Measurements from ENCODE around the gene GPR17.

GPR17 gene

DNA sequence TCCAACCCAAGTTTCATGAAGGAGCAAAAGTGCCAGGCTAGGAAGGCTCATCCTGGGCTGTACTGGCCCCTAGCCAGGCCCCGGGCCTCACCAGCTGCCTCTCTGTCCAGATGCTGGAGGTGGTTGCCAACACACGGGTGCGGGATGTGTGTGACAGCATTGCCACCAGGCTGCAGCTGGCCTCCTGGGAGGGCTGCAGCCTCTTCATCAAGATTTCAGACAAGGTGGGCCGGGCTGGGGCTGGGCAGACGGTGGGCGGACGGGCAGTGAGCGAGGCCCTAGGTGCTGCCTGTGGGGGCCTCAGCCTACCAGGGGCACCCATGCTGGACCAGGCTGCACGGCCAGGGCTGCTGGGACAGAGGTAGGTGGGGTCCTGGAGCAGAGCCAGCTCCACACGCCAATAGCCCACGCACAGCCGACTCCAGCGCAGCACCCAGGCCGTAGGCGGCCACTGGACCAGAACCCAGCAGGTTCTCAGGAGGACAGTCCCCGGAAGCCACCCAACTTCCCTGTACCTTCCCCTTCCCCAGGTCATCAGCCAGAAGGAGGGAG, 11.8 kb upstream of the GPR17 start (continued):
- TF ChIP-seq, protein P1, sequence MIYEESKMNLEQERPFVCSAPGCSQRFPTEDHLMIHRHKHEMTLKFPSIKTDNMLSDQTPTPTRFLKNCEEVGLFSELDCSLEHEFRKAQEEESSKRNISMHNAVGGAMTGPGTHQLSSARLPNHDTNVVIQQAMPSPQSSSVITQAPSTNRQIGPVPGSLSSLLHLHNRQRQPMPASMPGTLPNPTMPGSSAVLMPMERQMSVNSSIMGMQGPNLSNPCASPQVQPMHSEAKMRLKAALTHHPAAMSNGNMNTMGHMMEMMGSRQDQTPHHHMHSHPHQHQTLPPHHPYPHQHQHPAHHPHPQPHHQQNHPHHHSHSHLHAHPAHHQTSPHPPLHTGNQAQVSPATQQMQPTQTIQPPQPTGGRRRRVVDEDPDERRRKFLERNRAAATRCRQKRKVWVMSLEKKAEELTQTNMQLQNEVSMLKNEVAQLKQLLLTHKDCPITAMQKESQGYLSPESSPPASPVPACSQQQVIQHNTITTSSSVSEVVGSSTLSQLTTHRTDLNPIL (CRISPR knock-in tag; IDR thresholded peaks at IDR 0.05; ENCODE audit: low read depth) = no peak
- TF ChIP-seq TOX (CRISPR knock-in tag; IDR thresholded peaks at IDR 0.05; ENCODE audit: borderline replicate concordance) = no peak
- no peak for TF ChIP-seq ZNF565 (CRISPR knock-in tag; conservative IDR thresholded peaks at IDR 0.05; ENCODE audit: low read depth)

DNA sequence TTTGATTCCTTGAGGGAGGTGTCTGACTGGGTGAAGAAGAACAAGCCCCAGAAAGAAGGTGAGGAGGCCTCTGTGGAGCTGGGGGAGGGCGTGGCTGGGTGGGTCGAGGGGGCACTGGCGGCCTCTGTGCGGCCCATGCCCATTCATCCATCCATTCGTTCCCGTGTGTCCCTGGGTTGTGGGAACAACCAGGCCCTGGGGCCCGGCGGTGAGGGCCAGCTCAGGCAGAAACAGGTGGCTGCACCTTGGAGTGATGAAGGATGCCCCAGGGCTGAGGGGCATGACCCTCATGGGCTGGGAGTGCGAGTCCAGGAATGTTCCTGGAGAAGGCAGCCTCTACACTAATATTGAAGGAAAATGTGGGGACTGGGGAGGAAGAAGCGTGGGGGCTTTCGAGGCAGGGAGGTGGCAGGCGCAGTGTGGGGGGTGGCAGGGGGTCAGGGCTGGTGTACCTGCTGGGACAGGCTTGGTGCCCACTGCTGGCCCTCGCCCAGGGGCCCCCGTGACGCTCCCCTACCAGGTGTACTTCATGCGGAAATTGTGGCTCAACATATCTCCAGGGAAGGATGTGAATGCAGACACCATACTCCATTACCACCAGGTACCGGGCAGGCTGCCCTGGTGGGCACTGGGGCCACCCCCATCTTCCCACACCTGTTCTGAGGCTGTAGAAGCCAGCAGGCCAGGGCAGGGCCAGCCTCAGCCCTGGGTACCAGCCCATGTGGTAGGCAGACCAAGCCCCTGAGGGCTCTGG, 11.2 kb upstream of the GPR17 start:
- ATAC-seq = no peak
- no peak for TF ChIP-seq PPARA (CRISPR knock-in tag; IDR thresholded peaks at IDR 0.05; ENCODE audit: borderline replicate concordance)
- no peak for TF ChIP-seq BACH2 (CRISPR knock-in tag; IDR thresholded peaks at IDR 0.05; ENCODE audit: borderline replicate concordance)
- TF ChIP-seq ZNF8 (CRISPR knock-in tag; IDR thresholded peaks at IDR 0.05) = no peak
- TF ChIP-seq SNAI2 (CRISPR knock-in tag; IDR thresholded peaks at IDR 0.05) = no peak
- TF ChIP-seq ZFP30 (CRISPR knock-in tag; IDR thresholded peaks at IDR 0.05) = no peak
- TF ChIP-seq, protein P2, sequence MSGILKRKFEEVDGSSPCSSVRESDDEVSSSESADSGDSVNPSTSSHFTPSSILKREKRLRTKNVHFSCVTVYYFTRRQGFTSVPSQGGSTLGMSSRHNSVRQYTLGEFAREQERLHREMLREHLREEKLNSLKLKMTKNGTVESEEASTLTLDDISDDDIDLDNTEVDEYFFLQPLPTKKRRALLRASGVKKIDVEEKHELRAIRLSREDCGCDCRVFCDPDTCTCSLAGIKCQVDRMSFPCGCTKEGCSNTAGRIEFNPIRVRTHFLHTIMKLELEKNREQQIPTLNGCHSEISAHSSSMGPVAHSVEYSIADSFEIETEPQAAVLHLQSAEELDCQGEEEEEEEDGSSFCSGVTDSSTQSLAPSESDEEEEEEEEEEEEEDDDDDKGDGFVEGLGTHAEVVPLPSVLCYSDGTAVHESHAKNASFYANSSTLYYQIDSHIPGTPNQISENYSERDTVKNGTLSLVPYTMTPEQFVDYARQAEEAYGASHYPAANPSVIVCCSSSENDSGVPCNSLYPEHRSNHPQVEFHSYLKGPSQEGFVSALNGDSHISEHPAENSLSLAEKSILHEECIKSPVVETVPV (CRISPR knock-in tag; IDR thresholded peaks at IDR 0.05) = no peak
- TF ChIP-seq OSR1 (CRISPR knock-in tag; IDR thresholded peaks at IDR 0.05) = no peak
- no peak for TF ChIP-seq ARNTL (CRISPR knock-in tag; IDR thresholded peaks at IDR 0.05; ENCODE audit: borderline replicate concordance, low read depth)
- TF ChIP-seq ISL1 (CRISPR knock-in tag; IDR thresholded peaks at IDR 0.05) = no peak
- TF ChIP-seq ESRRG (CRISPR knock-in tag; IDR thresholded peaks at IDR 0.05) = no peak
- no peak for TF ChIP-seq CSDC2 (CRISPR knock-in tag; IDR thresholded peaks at IDR 0.05)
- TF ChIP-seq, protein P1 (CRISPR knock-in tag; IDR thresholded peaks at IDR 0.05; ENCODE audit: low read depth) = no peak
- TF ChIP-seq, protein P3, sequence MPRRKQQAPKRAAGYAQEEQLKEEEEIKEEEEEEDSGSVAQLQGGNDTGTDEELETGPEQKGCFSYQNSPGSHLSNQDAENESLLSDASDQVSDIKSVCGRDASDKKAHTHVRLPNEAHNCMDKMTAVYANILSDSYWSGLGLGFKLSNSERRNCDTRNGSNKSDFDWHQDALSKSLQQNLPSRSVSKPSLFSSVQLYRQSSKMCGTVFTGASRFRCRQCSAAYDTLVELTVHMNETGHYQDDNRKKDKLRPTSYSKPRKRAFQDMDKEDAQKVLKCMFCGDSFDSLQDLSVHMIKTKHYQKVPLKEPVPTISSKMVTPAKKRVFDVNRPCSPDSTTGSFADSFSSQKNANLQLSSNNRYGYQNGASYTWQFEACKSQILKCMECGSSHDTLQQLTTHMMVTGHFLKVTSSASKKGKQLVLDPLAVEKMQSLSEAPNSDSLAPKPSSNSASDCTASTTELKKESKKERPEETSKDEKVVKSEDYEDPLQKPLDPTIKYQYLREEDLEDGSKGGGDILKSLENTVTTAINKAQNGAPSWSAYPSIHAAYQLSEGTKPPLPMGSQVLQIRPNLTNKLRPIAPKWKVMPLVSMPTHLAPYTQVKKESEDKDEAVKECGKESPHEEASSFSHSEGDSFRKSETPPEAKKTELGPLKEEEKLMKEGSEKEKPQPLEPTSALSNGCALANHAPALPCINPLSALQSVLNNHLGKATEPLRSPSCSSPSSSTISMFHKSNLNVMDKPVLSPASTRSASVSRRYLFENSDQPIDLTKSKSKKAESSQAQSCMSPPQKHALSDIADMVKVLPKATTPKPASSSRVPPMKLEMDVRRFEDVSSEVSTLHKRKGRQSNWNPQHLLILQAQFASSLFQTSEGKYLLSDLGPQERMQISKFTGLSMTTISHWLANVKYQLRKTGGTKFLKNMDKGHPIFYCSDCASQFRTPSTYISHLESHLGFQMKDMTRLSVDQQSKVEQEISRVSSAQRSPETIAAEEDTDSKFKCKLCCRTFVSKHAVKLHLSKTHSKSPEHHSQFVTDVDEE (CRISPR knock-in tag; IDR thresholded peaks at IDR 0.05) = no peak
- TF ChIP-seq ZNF70 (CRISPR knock-in tag; IDR thresholded peaks at IDR 0.05) = no peak
- TF ChIP-seq TOX (CRISPR knock-in tag; IDR thresholded peaks at IDR 0.05; ENCODE audit: borderline replicate concordance) = no peak
- TF ChIP-seq, protein P4, sequence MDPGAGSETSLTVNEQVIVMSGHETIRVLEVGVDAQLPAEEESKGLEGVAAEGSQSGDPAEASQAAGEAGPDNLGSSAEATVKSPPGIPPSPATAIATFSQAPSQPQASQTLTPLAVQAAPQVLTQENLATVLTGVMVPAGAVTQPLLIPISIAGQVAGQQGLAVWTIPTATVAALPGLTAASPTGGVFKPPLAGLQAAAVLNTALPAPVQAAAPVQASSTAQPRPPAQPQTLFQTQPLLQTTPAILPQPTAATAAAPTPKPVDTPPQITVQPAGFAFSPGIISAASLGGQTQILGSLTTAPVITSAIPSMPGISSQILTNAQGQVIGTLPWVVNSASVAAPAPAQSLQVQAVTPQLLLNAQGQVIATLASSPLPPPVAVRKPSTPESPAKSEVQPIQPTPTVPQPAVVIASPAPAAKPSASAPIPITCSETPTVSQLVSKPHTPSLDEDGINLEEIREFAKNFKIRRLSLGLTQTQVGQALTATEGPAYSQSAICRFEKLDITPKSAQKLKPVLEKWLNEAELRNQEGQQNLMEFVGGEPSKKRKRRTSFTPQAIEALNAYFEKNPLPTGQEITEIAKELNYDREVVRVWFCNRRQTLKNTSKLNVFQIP (CRISPR knock-in tag; IDR thresholded peaks at IDR 0.05; ENCODE audit: borderline replicate concordance, low read depth) = no peak
- TF ChIP-seq TCF4 (CRISPR knock-in tag; IDR thresholded peaks at IDR 0.05; ENCODE audit: borderline replicate concordance) = no peak
- no peak for TF ChIP-seq ZFP3 (CRISPR knock-in tag; IDR thresholded peaks at IDR 0.05)

DNA sequence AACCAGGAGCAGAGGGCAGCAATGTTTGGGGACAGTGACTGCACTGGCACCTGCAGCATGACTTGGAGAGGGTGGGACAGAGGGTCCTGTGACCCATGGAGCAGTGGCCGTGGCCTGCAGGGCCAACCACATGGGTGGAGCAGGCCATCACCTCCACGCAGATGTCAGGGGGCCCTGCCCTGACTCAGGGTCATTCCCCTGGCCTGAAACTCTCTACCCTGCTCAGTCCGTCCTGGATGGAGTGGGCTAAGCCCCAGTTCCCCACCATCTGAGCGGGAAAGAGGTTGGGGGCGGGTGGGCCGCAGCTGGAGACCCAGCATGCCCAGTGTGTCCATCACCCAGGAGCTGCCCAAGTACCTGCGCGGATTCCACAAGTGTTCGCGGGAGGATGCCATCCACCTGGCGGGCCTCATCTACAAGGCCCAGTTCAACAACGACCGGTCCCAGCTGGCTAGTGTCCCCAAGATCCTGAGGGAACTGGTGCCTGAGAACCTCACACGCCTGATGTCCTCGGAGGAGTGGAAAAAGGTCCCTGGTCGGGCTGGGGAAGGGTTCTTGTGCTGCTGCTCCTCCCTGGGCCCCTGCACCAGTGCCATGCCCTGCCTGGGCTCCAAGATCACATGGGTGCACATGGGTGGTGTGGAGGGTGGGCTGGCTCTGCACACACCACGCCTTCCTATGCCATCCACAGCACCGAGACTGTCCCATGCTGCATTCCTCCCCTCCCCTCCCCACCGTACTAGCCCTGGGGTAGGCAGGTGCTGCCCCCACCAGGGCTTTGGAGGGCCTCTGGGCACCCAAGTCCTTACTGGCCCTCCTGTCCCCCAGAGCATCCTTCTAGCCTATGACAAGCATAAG, 10.3 kb upstream of the GPR17 start:
- no peak for ATAC-seq
- TF ChIP-seq, protein P3 (CRISPR knock-in tag; IDR thresholded peaks at IDR 0.05) = no peak
- TF ChIP-seq GLIS3 (CRISPR knock-in tag; IDR thresholded peaks at IDR 0.05) (no peak), PPARA (CRISPR knock-in tag; IDR thresholded peaks at IDR 0.05; ENCODE audit: borderline replicate concordance) (no peak), ZNF70 (CRISPR knock-in tag; IDR thresholded peaks at IDR 0.05) (no peak), CSDC2 (CRISPR knock-in tag; IDR thresholded peaks at IDR 0.05) (no peak), ZFP30 (CRISPR knock-in tag; IDR thresholded peaks at IDR 0.05) (no peak), ZFP3 (CRISPR knock-in tag; IDR thresholded peaks at IDR 0.05) (no peak), ESRRG (CRISPR knock-in tag; IDR thresholded peaks at IDR 0.05) (no peak)
- TF ChIP-seq, protein P5, sequence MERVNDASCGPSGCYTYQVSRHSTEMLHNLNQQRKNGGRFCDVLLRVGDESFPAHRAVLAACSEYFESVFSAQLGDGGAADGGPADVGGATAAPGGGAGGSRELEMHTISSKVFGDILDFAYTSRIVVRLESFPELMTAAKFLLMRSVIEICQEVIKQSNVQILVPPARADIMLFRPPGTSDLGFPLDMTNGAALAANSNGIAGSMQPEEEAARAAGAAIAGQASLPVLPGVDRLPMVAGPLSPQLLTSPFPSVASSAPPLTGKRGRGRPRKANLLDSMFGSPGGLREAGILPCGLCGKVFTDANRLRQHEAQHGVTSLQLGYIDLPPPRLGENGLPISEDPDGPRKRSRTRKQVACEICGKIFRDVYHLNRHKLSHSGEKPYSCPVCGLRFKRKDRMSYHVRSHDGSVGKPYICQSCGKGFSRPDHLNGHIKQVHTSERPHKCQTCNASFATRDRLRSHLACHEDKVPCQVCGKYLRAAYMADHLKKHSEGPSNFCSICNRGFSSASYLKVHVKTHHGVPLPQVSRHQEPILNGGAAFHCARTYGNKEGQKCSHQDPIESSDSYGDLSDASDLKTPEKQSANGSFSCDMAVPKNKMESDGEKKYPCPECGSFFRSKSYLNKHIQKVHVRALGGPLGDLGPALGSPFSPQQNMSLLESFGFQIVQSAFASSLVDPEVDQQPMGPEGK (CRISPR knock-in tag; IDR thresholded peaks at IDR 0.05; ENCODE audit: borderline replicate concordance) = no peak

Data from SK-N-SH treated with all-trans-retinoic acid at 6 μM for 48 hours (cell line).